Stimulated activated CD4-positive, alpha-beta T cell treated with anti-CD3 and anti-CD28 coated beads, Interleukin-1b, Interleukin-23, amount 100 ng/mL, for 24 hours (primary cell): ENCODE measurements around the gene RCL1.

ENCODE experiments used
- DNase-seq, 4 experiments: peaks; one replicate each; pipeline ENCODE4 v3.0.0-alpha.2; 2020; ENCODE audit warnings: low read depth in 4 of 4, low spot score in 1 of 4

The RCL1 gene

DNA sequence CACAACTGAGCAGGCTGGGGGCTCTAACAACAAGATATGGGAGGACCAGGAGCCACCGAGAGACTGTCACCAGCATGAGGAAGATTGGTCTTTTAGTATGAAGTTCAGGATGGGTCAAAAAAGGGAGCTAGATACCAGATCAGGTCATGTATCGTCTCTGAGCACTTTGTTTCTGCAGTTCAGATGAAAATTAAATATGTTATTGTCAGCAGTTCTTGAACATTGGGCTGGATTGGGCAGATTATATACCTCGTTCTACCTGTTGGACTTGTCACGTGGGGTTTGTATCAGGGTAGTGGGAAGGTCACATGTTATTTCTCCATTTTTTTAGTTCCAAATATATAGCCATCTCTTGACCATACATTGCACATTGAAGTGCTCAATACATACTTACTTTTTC lies 47.3 kb downstream of the RCL1 start:
- no peak for DNase-seq

DNA sequence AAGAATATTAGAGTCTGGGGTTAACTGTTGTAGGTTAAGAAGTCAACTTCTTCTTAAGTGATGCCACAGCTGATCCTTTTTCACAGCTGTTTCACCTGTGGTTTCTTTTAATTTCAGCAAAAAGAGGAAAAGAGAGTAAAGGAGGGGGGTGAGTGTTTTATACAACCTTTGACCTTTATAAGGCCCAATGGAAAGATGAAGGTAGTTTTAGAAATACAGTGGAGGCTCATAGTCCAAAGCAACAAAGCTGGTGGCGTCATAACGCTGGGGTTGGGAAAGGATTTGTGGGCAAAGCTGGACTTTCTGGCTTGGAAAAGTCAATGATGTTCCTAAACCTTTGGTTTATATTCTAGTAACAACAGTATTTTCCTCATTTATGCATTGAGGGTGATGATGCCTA lies 49.5 kb downstream of the RCL1 start:
- no peak for DNase-seq

DNA sequence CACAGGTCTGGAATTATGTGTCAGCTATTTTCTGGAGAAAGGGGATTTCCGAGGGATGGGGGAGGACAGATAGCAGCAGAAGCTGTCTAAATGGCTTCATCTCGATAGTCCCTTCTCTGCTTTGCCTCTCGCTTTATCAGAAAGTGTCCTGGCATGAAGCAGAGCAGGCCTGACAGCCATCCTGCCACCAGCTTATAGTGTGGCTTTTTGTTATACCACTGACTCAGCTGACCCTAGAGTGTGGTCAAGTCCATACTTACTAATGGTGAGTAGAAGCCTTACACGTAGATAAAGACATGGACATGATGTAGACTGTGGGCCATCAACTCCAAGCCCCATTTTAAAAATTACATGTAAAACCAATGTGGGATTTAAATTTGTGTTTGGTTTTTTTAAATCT lies 50.0 kb downstream of the RCL1 start:
- DNase-seq, result no peak

DNA sequence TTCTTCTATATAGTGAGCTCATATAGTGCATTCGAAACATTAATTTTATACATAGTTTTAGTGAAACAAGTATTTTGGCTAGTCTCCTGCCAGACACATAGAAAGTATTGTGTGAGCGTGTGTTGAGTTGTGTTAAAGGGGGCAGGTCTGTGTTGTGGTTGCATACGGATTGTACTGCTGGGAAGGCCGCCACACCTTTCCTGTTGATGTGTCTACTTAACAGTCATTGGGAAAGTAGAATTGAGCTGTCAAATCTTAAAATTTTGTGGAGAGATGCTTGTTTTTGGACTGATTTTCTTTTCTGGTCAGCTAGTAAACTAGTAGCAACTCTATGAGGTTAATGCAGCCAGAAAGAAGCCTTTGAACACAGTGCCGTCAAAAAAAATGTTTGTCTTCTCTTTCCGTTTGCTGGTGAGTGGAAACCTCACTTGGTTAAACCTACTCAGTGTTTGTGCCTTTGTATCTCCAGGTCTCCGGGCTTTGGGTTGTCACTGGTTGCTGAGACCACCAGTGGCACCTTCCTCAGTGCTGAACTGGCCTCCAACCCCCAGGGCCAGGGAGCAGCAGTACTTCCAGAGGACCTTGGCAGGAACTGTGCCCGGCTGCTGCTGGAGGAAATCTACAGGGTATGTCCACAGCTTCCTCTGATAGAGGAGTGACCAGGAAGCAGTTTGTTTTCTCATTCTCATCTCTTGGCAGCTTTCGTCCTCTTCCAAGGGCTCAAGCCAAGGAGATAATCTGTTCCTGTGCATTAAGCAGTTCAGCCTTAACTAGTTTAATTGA lies 51.5 kb downstream of the RCL1 start:
- DNase-seq, result no peak

DNA sequence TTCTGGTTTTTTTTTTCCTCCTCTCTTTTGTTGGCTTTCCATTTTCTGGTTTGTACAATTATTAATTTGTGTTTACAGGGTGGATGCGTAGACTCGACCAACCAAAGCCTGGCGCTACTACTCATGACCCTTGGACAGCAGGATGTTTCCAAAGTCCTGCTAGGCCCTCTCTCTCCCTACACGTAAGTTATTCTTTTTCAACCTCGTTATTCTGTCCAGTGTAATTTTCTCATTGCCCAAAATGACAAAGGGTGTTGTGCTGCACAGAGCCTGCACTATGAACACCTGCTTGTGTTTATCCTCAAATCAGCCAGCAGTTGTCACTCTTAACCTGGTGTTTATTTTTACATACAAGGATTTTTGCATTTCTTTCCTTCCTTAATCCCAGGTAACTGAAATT lies 56.6 kb downstream of the RCL1 start:
- no peak for DNase-seq

DNA sequence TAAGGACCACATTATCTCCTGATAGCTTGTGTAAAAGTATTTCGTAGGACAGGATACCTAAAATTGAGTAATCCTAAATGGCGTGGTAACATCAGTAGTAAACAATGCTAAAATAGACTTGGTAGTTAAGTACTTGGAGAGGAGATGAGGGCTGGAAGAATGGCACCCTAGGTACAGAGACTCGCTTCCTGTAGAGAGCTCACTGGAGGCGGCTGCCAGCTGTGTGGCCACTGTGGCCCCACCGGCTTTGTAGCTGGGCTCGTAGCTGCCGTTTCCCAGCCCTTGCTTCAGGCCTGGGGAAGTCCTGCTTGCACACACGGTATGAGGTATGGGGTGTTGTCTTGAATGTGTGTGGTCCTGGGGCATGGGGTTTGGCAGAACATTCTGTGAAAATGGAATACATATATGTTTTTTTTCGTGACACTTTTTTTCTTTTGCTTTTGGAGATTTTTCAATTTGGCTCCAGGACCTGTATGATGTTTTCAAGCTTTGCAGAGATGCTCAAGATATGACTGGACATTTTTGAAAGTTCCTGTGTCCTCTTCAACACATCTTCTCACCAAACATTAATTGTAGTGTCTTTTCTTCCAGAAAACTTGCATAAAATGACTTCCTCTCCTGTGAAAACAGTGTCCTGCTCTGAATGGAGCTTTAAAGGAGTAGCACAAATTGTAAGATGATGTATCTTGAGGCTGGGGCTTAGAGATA lies 58.0 kb downstream of the RCL1 start:
- no peak for DNase-seq

DNA sequence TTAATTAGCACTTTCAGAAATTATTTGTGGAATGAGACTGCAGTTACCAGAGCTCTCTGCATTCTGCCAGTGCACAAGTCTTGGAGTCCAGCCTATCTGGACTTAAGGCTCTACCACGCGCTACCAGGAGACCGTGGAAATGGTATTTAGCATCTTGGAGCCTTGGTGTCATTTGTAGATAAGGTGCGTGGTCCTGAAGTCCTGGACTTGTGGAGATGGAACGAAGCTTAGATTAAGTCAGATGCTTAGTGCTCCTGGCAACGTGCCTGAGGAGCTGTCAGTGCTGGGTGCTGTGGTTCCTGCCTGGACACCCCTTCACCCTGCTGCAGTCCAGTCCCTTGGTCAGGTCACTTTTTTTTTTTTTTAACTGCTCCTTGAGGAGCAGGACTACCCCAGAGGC lies 59.7 kb downstream of the RCL1 start:
- DNase-seq, result no peak

DNA sequence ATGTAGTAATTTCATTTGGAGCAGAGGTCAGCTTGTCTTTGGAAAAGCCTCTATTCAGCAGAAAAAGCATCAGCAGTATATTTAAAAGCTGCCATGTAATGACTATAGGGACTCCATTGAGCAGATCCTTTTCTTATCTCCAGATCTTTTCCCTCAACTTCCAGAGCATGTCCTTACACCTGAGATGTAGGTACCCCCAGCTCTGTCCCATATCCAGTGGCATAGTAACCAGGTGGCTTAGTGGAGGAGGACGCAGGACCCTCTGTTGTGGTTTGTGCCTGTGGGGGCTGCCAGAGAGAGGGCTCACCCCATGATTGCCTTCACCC lies 61.5 kb downstream of the RCL1 start:
- DNase-seq, result no peak

DNA sequence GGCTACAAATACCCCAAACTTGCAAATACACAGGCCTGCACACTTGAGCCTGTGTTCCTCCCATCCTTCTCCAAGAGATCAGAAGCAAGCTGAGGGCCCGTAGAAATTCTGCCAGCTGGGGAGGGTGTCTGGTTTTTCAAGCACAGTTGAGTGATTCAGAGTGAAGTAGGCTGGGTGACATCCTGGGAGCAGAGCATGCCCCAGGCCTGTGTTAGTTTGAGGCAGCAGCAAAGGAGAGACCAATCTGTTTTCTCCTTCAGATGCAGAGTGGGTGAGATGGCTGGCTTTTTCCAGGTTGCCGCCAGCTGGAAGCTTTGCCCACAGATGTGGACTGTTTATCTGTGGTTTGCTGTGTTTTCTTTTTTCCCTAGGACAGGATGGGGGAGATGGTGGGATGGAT lies 63.1 kb downstream of the RCL1 start:
- DNase-seq, result no peak

DNA sequence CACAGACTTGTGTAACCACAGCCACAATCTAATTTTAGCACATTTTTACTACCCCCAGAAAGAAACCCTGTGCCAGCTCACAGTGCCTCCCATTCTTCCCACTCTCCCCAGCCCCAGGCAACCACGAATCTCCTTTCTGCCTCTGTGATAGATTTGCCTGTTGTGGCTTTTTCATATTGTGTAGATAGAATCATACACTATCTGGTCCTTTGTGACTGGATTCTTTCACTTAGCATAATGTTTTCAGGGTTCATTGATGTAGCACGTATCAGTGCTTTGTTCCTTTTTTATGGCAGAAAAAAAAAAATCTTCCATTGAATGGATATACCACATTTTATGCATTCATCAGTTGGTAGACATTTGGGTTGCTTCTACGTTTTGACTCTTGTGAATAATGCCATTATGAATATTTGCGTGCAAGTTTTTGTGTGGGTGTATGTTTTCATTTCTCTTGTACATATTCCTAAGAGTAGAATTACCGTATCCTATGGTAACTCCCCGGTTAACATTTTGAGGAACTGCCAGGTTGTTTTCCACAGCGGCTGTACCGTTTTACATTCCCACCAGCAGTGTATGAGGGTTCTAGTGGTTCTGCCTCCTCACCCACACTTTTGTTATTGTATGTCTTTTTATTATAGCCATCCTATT lies 64.5 kb downstream of the RCL1 start:
- DNase-seq, result no peak

DNA sequence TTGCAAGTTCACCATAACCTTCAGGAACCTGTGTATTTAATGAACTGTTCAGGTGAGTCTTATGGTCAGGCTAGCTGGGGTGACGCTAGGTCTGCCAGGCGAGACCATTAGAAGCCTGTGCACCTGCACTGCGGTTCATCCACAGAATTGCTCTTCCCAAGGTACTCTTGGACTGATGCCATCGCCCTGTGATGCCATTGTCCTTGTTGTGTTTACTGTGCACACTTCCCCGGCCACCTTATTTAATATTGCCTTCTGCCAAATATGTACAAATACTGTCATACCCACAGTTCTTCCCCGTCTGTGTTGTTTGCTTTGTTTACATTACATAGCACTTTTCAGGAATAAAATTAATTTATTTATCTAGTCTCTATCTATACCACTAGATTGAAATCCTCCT lies 66.3 kb downstream of the RCL1 start:
- DNase-seq, result no peak

DNA sequence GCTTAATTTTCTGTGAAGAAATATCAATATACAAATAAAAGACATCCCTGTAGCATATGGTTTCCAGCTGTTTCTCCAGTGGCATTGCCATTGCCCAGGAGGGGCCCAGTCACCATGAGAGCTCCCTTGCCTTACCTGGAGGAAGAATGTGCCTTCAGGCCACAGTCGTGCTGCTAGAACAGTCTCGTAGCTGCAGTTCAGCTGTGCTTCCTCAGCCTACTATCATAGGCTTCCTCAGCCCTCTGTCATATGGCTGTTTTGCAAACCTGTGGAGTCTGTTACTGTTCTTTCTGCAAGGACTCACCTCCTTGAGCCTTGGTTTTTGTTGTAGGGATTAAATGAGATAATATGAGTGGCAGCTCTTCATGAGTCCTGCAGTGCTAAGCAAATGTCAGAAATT lies 67.6 kb downstream of the RCL1 start:
- DNase-seq, result no peak

DNA sequence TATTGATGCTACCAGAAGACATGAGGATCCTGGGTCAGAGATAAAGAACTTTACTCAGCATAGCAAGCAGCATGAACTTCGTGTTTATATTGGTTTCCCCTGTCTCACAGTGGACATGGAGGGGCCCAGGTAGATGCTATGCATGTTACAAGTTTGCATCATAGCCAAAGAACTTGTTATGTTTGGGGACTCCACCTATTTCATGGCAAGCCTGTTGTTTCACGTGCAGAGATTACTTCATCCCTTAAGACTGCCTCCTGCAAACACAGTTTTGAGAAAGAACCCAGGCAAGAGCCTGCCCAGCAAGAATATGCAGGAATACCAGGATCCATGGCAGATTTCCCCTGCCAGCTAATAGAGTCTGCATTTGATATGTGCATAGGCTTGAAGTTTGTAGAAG lies 68.4 kb downstream of the RCL1 start:
- no peak for DNase-seq

DNA sequence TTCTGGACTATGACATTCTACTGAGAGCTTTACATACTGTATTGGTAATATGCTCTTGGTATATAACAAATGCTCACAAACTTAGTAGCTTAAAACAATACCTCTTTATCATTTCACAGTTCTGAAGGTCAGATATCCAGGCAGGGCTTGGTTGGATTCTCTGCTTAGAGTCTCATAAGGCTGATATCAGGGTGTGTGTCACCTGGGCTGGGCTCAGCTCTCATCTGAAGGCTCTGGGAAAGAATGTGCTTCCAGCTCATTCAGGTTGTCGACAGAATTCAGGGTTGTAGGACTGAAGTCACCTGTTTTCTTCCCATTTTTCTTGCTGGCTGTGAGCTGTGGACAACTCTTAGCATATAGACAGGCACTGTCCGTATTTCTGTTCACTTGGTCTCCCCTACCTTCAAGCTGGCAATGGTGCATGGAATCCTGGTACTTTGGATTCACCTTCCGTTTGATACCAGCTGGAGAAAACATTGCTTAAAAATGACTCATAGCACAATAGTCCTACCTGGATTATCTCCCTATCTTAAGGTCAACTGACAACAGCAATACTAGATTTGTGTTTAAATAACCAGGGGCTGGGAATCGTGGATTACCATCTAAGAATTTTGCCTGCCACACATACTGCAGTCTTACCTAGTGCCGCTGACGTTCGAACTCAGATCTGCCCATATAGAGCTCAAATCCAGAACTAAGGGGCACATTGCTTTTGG lies 69.2 kb downstream of the RCL1 start:
- DNase-seq, result no peak

DNA sequence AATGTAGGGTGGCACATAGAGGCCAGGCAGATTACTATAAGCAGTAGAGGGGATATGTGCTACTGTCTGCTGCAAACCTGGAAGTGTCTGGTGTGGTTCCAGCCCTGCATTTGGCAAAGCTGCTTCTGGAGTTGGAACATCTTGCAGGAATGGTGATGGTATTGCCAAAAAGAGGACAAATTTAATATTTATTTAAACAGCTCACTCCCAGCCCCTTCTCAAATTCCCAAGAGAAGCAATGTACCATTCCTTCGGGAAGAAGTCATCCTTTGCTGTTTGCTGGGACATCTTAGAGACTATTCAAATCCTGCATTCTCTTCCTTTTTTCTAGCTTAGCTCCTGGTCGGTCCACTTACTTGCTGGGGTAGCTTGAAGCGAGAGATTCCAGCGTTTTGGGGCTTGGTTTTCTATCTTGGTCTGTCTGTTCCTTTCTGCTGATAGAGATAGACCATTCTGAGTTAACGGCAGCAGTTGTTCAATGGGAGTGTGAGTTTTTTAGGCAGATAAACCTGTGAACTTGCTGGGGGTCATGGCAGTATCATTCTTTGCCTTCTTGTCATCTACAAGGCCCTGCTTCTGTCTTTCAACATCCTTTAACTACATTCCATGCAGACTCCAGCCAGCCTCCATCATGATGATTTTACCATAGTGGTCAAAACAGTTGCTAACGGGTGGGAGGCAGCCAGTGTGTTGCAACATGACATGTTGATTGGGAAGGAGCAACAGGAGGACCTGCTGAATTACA lies 69.9 kb downstream of the RCL1 start:
- no peak for DNase-seq

DNA sequence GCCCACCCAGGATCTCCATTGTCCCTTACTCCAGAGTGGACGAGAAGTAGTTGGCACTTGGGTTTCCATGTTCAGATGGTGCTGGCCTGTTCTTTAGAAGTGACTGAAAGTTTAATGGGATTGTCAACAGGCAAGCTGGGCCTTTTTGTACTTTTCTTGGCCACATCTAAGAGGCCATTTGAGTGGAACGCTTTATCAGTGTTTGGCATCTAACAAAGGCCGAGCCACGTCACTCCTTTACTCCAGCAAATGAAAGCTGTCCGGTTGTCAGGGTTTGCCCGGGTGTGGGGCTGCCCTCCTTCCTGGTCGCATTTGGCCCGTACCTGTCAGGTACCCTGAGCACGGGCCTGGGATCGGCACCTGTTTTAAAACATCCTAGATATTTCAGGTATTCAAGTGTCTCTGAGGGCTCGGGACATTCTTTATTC lies 71.5 kb downstream of the RCL1 start:
- DNase-seq, result no peak

DNA sequence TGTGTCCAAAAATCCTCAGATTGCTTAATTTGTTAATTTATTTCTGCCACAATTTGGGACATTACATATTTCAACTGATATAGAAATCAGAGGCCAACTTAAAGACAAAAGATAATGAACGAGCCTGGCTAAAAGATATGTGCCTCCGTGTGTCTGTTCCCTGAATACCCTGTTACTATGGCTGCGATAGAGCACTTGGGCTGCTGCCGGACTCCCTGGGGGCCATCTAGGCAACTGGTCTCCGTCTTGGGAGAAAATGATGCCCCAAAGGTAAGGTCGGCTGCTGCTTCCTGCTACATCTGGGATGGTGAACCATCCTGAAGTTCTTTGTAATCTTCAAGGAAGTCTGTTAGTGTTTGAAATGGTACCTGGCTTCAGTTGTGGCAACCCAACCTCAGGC lies 72.0 kb downstream of the RCL1 start:
- no peak for DNase-seq

DNA sequence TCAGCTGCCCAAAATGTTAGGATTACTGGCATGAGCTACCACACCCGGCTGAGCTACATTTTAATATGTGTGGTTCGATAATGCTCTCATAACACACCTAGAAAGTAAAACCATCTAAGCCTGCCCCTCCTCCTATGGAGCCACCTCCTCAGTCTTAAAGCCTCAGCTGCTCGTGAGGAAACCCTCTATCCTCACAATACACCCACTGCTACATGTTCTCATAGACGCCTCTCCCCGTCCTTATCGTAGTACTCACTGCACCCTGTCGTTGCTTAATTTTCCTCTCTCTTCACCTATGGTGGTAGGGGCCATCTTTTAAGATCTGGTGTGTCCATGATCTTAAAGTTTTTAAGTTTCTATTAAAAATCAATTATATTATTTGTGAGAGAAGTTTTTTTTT lies 72.9 kb downstream of the RCL1 start:
- no peak for DNase-seq

DNA sequence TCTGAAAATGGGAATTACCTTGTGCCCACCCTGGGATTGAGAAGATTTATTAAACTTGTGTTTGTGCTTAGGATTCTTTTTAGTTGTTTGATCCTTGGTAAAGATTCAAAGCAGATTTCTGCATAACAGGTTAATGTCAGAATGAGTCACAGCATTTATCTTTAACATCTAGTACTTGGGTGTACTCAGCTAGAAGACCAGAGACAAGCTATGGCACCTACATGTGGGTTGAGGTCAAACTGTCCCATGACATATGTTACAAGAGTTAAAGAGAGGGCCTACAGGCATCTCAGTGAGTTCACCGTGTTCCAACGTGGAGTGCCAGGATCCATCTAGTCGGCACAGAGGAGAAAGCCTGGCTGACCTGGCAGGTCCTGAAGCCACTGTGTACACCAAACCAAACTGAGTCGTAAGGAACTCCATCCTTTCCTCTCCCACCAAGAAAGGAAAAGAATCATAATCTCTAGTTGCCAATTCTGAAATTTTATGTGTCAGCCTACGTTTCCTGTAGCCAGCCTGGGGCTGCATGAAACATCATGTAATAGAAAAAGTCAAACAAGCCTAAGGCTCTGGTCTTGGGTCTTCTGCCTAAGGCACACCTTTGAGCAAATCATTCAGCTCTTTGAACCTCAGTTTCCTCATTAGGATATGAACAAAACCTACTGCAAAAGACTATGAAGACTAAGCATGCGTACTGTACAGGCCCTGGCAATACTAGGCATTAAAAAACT lies 73.7 kb downstream of the RCL1 start:
- DNase-seq, result no peak

DNA sequence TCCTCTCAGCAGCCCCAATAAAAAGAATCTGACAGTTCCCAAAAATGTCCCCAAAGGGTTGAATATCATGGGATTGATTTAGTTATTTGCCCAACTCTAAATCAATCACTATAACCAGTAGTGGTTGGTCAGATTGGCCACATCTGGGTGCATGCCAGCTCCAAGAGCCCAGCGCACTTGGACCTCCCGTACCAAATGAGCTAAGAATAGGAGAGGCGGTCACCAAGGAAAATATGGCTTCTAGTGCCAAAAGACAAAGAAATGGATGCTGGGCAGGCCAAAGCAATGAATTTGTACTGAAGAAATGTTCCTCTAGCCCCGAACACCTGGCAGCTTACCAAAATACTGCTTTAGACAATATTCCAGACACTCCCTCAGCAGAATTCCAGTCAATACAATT lies 80.3 kb downstream of the RCL1 start:
- no peak for DNase-seq

DNA sequence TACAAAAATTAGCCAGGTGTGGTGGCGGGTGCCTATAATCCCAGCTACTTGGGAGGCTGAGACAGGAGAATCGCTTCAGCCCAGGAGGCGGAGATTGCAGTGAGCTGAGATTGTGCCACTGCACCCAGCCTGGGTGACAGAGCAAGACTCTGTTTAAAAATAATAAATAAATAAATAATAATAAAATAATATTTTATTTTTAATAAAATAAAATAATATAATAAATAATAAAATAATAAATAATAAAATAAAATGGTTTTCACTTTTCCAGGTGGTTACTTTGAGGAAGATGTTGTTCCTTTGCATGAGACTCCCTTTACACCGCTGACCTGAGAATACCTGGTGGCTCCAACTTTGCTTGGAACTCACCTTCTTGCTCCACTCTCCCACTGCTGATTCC lies 82.8 kb downstream of the RCL1 start:
- DNase-seq, result no peak
